ENCODE data around the gene CCDC57. TPM values are rescaled to one million over a fixed set of nuclear protein-coding genes. Genes with fewer than 3 reads are reported as not detected.

CCDC57 gene
- total and polyA plus RNA-seq, 2 of the 8 experiments (the other 6 are each of a cell fraction or from before 2014, with no cell fraction given) = 8.4 to 12.9 TPM

DNA sequence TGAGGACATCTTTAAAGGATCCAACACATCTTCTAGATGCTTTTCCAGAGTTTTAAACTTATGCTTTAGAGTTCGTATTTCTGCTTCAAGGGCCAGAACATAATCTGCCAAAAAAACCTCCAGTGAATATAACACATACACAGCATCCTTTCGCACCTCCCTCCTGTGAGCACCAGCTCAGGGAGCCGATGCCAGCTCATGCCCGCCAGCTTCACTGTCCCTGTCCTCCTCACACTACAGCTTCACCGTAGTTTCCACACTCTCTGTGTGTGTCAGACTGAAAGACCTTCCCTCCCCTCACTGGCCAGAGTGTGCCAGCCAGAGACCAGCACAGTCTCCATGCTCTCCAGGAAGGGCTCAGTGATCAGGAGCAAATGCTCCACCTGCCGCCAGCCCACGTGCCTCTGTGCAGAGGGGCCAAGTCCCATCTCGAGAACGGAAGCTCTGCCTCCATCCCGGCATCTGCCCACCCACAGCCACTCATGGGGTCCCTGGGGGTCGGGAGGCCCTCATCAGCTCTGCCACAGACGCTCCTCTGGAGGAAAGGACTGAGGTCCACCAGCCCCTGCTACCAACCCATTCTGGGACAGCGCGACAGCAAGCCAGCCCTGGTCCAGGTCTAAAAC is 40.8 kb downstream of the CCDC57 start:
- H3K14ac ChIP-seq (ENCODE audit: insufficient read length) = no peak overlapping the region
- H2BK120ac ChIP-seq (replicated peaks; ENCODE audit: low read depth, low read length) = no peak overlapping the region
- H3K36me3 ChIP-seq (ENCODE audit: control insufficient read depth in 2 of 4, insufficient read depth in 4 of 4, low read length in 3 of 4) = peaks cover 0 to 8% (median 2%) of the 10 kb centered on the region in 4 experiments; a peak in 3 of 8 replicates
- TF ChIP-seq, protein P1, sequence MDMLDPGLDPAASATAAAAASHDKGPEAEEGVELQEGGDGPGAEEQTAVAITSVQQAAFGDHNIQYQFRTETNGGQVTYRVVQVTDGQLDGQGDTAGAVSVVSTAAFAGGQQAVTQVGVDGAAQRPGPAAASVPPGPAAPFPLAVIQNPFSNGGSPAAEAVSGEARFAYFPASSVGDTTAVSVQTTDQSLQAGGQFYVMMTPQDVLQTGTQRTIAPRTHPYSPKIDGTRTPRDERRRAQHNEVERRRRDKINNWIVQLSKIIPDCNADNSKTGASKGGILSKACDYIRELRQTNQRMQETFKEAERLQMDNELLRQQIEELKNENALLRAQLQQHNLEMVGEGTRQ (IDR thresholded peaks at IDR 0.05; ENCODE audit: low read length) = no peak
- TF ChIP-seq, protein P2, sequence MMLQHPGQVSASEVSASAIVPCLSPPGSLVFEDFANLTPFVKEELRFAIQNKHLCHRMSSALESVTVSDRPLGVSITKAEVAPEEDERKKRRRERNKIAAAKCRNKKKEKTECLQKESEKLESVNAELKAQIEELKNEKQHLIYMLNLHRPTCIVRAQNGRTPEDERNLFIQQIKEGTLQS (IDR thresholded peaks at IDR 0.05; ENCODE audit: insufficient read depth, low read depth, low read length) = no peak
- TF ChIP-seq BRCA1 (IDR thresholded peaks at IDR 0.05; ENCODE audit: low read depth, low read length) (no peak), HDAC2 (IDR thresholded peaks at IDR 0.05; ENCODE audit: borderline replicate concordance in 1 of 2, low read depth in 2 of 2, low read length in 2 of 2) (no peak)
- TF ChIP-seq, protein P3, sequence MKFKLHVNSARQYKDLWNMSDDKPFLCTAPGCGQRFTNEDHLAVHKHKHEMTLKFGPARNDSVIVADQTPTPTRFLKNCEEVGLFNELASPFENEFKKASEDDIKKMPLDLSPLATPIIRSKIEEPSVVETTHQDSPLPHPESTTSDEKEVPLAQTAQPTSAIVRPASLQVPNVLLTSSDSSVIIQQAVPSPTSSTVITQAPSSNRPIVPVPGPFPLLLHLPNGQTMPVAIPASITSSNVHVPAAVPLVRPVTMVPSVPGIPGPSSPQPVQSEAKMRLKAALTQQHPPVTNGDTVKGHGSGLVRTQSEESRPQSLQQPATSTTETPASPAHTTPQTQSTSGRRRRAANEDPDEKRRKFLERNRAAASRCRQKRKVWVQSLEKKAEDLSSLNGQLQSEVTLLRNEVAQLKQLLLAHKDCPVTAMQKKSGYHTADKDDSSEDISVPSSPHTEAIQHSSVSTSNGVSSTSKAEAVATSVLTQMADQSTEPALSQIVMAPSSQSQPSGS (IDR thresholded peaks at IDR 0.05; ENCODE audit: low read length) = no peak
- H2AK5ac ChIP-seq (ENCODE audit: low read depth, low read length) = no peak overlapping the region
- no peak overlapping the region for H4K5ac ChIP-seq (ENCODE audit: insufficient read length, low read depth, low read length)
- FAIRE-seq (no peak), DNase-seq (ENCODE audit: low read depth in 1 of 2, low spot score in 2 of 2) (no peak)
- H2AFZ ChIP-seq (ENCODE audit: low read length) = no peak overlapping the region
- no peak overlapping the region for H4K8ac ChIP-seq (ENCODE audit: extremely low read depth, insufficient read depth, low read length)
- H3K18ac ChIP-seq (ENCODE audit: extremely low read depth, low read length) = no peak overlapping the region
- H3K9me3 ChIP-seq (ENCODE audit: insufficient read depth in 2 of 2, low read depth in 1 of 2, low read length in 1 of 2) = no peaks in the 10 kb centered on the region
- H3K79me1 ChIP-seq (ENCODE audit: low read depth, low read length) = no peaks in the 10 kb centered on the region
- no peak overlapping the region for H3K27ac ChIP-seq (ENCODE audit: low read depth, low read length)
- H3K4ac ChIP-seq (replicated peaks; ENCODE audit: insufficient read length, low read depth, low read length) = no peak overlapping the region
- no peak overlapping the region for H3K23ac ChIP-seq (ENCODE audit: insufficient read length)
- no peak overlapping the region for H2BK20ac ChIP-seq (ENCODE audit: low read length)
- no peaks in the 10 kb centered on the region for H3K79me2 ChIP-seq (ENCODE audit: control insufficient read depth in 1 of 2, insufficient read depth in 2 of 2, low read length in 2 of 2)
- H3K4me3 ChIP-seq (ENCODE audit: extremely low read depth in 1 of 4, insufficient read depth in 2 of 4, low read depth in 3 of 4, low read length in 4 of 4) = no peak overlapping the region
- no peak overlapping the region for H2BK12ac ChIP-seq (ENCODE audit: low read depth, low read length)
- peaks cover 26 to 27% of the 10 kb centered on the region in 2 experiments for H4K20me1 ChIP-seq (replicated peaks in 1 of 2; ENCODE audit: control insufficient read depth in 1 of 2, insufficient read depth in 2 of 2, low read length in 2 of 2)
- peaks cover 8 to 20% (median 14%) of the 10 kb centered on the region in 4 experiments for H3K4me1 ChIP-seq (replicated peaks in 1 of 4; ENCODE audit: control insufficient read depth in 3 of 4, insufficient read depth in 4 of 4, low read length in 3 of 4)
- ChIA-PET POLR2A (ENCODE audit: partially characterized antibody) (interaction anchor here (0.8 kb wide), 1 partner anchor 137 kb away, joined by 4 read pairs; no protein-coding TSS in a partner anchor), CTCF (ENCODE audit: partially characterized antibody) (interaction anchor here (1.2 to 1.6 kb wide), 3 partner anchors 17 to 142 kb away, joined by 3 to 4 read pairs (median 4); no protein-coding TSS in a partner anchor)
- WGBS, 2 experiments (ENCODE audit: extremely low coverage in 1 of 2, insufficient coverage in 1 of 2, insufficient read length in 1 of 2, insufficient replicate concordance in 2 of 2, low coverage in 1 of 2, low lambda C conversion rate in 2 of 2, missing lambda C conversion rate in 1 of 2) = 94% methylated on average over 14 of the region's 14 CpGs; no CpG with 5 or more reads in 1 of the 2 experiments
- H3K9ac ChIP-seq (replicated peaks in 1 of 4; ENCODE audit: extremely low read depth in 1 of 4, low read depth in 3 of 4, low read length in 3 of 4) = no peak overlapping the region
- no peak overlapping the region for H2BK5ac ChIP-seq (ENCODE audit: low read depth, low read length)
- no peak overlapping the region for H2BK15ac ChIP-seq (ENCODE audit: low read length)
- no peak overlapping the region for H3K4me2 ChIP-seq (ENCODE audit: insufficient read depth in 1 of 2, low read depth in 2 of 2, low read length in 2 of 2)
- H3K27me3 ChIP-seq (replicated peaks in 1 of 4; ENCODE audit: control insufficient read depth in 3 of 4, extremely low read depth in 1 of 4, insufficient read depth in 3 of 4, low read length in 3 of 4) = peaks cover 40 to 63% (median 59%) of the 10 kb centered on the region in 4 experiments
- H4K91ac ChIP-seq (replicated peaks; ENCODE audit: insufficient read length, low read length) = no peak overlapping the region
- no peak overlapping the region for H3K56ac ChIP-seq (replicated peaks; ENCODE audit: insufficient read length, low read depth, low read length)
- H3K23me2 ChIP-seq (ENCODE audit: low read depth, low read length) = no peaks in the 10 kb centered on the region
